ENCODE measurements around the gene DOCK8. TPM values are rescaled to one million over a fixed set of nuclear protein-coding genes. Genes with fewer than 3 reads are reported as not detected.
A peak's percentile ranks its signal among the peaks of the same experiment; 100 is the strongest.

The DOCK8 gene
- total and polyA plus RNA-seq, 2 of the 13 experiments (the other 11 are each of a cell fraction or from before 2014, with no cell fraction given) = 0.28 to 0.38 TPM

- TF ChIP-seq ZBTB40 (IDR thresholded peaks at IDR 0.05) = no peak
- TF ChIP-seq ZBTB40 (CRISPR knock-in tag; IDR thresholded peaks at IDR 0.05) = peak; percentile 63
- 0 out of 2 replicates have a peak, but pooled peaks have one; percentile 16 for TF ChIP-seq ZNF616 (CRISPR knock-in tag; IDR thresholded peaks at IDR 0.05; ENCODE audit: low read depth)
- no peak for TF ChIP-seq ZNF180 (CRISPR knock-in tag; IDR thresholded peaks at IDR 0.05; ENCODE audit: borderline replicate concordance, low read depth)
- TF ChIP-seq NR3C1 (CRISPR knock-in tag; IDR thresholded peaks at IDR 0.05) = no peak
- peak; percentile 28; the same call in 1 of the 2 replicates for TF ChIP-seq TOE1 (CRISPR knock-in tag; IDR thresholded peaks at IDR 0.05)
- no peak for TF ChIP-seq NFRKB (IDR thresholded peaks at IDR 0.05)
- TF ChIP-seq ZNF451 (CRISPR knock-in tag; IDR thresholded peaks at IDR 0.05) = no peak
- peak; percentile 0; the same call in 1 of the 2 replicates for TF ChIP-seq ZNF563 (CRISPR knock-in tag; IDR thresholded peaks at IDR 0.05)
- TF ChIP-seq ZBTB4 (CRISPR knock-in tag; IDR thresholded peaks at IDR 0.05; ENCODE audit: borderline replicate concordance) = no peak
- no peak for TF ChIP-seq JARID2 (CRISPR knock-in tag; IDR thresholded peaks at IDR 0.05; ENCODE audit: insufficient replicate concordance)
- no peak for TF ChIP-seq ZSCAN30 (CRISPR knock-in tag; IDR thresholded peaks at IDR 0.05)
- TF ChIP-seq ATF2 (CRISPR knock-in tag; IDR thresholded peaks at IDR 0.05) = 0 out of 2 replicates have a peak, but pooled peaks have one; percentile 22
- no peak for TF ChIP-seq ZNF234 (CRISPR knock-in tag; conservative IDR thresholded peaks at IDR 0.05)
- TF ChIP-seq HIVEP1 (CRISPR knock-in tag; IDR thresholded peaks at IDR 0.05) = no peak
- no peak for TF ChIP-seq FOXC1 (CRISPR knock-in tag; IDR thresholded peaks at IDR 0.05; ENCODE audit: borderline replicate concordance)
Measured at GRCh38 chr9:214648-215493, at the start of gene DOCK8 (continued).
